ENCODE results near the gene SNRNP40. TPM values are rescaled to one million over a fixed set of nuclear protein-coding genes. Genes with fewer than 3 reads are reported as not detected.

The SNRNP40 gene
- total RNA-seq, 4 donors from 2014 or later: 21.9 to 32.1 (median 23.6) TPM

- no peak for ATAC-seq
- Histone ChIP-seq H3K4me3 (no peak overlapping the region), H3K9me3 (no peaks in the 10 kb centered on the region), H3K27ac (no peak overlapping the region), H3K27me3 (peaks cover 0 to 3% (median 0%) of the 10 kb centered on the region in 3 donors), H3K36me3 (no peaks in the 10 kb centered on the region), H3K4me1 (no peaks in the 10 kb centered on the region)
- in situ Hi-C loops (cut with MboI; ENCODE audit: low sequenced_read_pairs in 4 of 4) (no loop called here), intact Hi-C loops (cut with DNase I; ENCODE audit: low total_unique reads) (no loop called here)
- no peak for TF ChIP-seq CTCF (IDR thresholded peaks at IDR 0.05 in 4 of 5, conservative IDR thresholded peaks at IDR 0.05 in 1 of 5)
- no peak for TF ChIP-seq POLR2A (IDR thresholded peaks at IDR 0.05)
- no peak for DNase-seq
These were observed 62.4 kb downstream of the SNRNP40 start for GRCh38 chr1:31234123-31234708.

GRCh38 chr1:31232689-31233088 lies 63.9 kb downstream of the SNRNP40 start:
- DNase-seq (no peak), ATAC-seq (no peak)
- Histone ChIP-seq H3K36me3 (no peaks in the 10 kb centered on the region), H3K4me1 (no peaks in the 10 kb centered on the region), H3K27me3 (no peaks in the 10 kb centered on the region), H3K27ac (no peak overlapping the region), H3K9me3 (no peaks in the 10 kb centered on the region), H3K4me3 (no peak overlapping the region)
- in situ Hi-C loops (cut with MboI; ENCODE audit: low sequenced_read_pairs in 4 of 4): no loop called here
- intact Hi-C loops (cut with DNase I; ENCODE audit: low total_unique reads): no loop called here
- TF ChIP-seq CTCF (IDR thresholded peaks at IDR 0.05 in 4 of 5, conservative IDR thresholded peaks at IDR 0.05 in 1 of 5) (no peak), POLR2A (IDR thresholded peaks at IDR 0.05) (no peak)

- Histone ChIP-seq H3K27ac (no peak overlapping the region), H3K9me3 (no peaks in the 10 kb centered on the region), H3K4me1 (no peaks in the 10 kb centered on the region), H3K4me3 (no peak overlapping the region), H3K36me3 (no peaks in the 10 kb centered on the region), H3K27me3 (no peaks in the 10 kb centered on the region)
- intact Hi-C loops (cut with DNase I; ENCODE audit: low total_unique reads) (no loop called here), in situ Hi-C loops (cut with MboI; ENCODE audit: low sequenced_read_pairs in 4 of 4) (no loop called here)
- no peak for DNase-seq
- no peak for ATAC-seq
- TF ChIP-seq POLR2A (IDR thresholded peaks at IDR 0.05) (no peak), CTCF (IDR thresholded peaks at IDR 0.05 in 4 of 5, conservative IDR thresholded peaks at IDR 0.05 in 1 of 5) (no peak)
These were observed 64.8 kb downstream of the SNRNP40 start for GRCh38 chr1:31231802-31232201.

- H3K4me1 ChIP-seq: no peaks in the 10 kb centered on the region
- ATAC-seq (no peak), DNase-seq (no peak)
- no peak overlapping the region for H3K27ac ChIP-seq
- H3K36me3 ChIP-seq: no peaks in the 10 kb centered on the region
- no peaks in the 10 kb centered on the region for H3K9me3 ChIP-seq
- in situ Hi-C loops (cut with MboI; ENCODE audit: low sequenced_read_pairs in 4 of 4) (no loop called here), intact Hi-C loops (cut with DNase I; ENCODE audit: low total_unique reads) (no loop called here)
- H3K27me3 ChIP-seq: no peaks in the 10 kb centered on the region
- H3K4me3 ChIP-seq: no peak overlapping the region
- TF ChIP-seq CTCF (IDR thresholded peaks at IDR 0.05 in 4 of 5, conservative IDR thresholded peaks at IDR 0.05 in 1 of 5) (no peak), POLR2A (IDR thresholded peaks at IDR 0.05) (no peak)
These were observed 66.2 kb downstream of the SNRNP40 start for GRCh38 chr1:31230378-31230777.

- intact Hi-C loops (cut with DNase I; ENCODE audit: low total_unique reads): no loop called here
- Histone ChIP-seq H3K27ac (no peak overlapping the region), H3K27me3 (no peaks in the 10 kb centered on the region), H3K9me3 (no peaks in the 10 kb centered on the region), H3K36me3 (no peaks in the 10 kb centered on the region), H3K4me1 (no peaks in the 10 kb centered on the region), H3K4me3 (no peak overlapping the region)
- no peak for ATAC-seq
- TF ChIP-seq CTCF (IDR thresholded peaks at IDR 0.05 in 4 of 5, conservative IDR thresholded peaks at IDR 0.05 in 1 of 5) (no peak), POLR2A (IDR thresholded peaks at IDR 0.05) (no peak)
- DNase-seq: no peak
- in situ Hi-C loops (cut with MboI; ENCODE audit: low sequenced_read_pairs in 4 of 4): no loop called here
These were observed 67.6 kb downstream of the SNRNP40 start for GRCh38 chr1:31228986-31229385.
